NCI-H2171 (cell line): ENCODE measurements around the gene TPSD1.
"Not testable (repeated sequence)": the region's sequence is repeated elsewhere in the genome, so short reads cannot be mapped to it uniquely, and the experiment has no call there.

ENCODE experiments used
- DNase-seq: peaks from one replicate; lab custom pipeline; 2025; lab: John Stamatoyannopoulos, UW

Gene TPSD1

DNA sequence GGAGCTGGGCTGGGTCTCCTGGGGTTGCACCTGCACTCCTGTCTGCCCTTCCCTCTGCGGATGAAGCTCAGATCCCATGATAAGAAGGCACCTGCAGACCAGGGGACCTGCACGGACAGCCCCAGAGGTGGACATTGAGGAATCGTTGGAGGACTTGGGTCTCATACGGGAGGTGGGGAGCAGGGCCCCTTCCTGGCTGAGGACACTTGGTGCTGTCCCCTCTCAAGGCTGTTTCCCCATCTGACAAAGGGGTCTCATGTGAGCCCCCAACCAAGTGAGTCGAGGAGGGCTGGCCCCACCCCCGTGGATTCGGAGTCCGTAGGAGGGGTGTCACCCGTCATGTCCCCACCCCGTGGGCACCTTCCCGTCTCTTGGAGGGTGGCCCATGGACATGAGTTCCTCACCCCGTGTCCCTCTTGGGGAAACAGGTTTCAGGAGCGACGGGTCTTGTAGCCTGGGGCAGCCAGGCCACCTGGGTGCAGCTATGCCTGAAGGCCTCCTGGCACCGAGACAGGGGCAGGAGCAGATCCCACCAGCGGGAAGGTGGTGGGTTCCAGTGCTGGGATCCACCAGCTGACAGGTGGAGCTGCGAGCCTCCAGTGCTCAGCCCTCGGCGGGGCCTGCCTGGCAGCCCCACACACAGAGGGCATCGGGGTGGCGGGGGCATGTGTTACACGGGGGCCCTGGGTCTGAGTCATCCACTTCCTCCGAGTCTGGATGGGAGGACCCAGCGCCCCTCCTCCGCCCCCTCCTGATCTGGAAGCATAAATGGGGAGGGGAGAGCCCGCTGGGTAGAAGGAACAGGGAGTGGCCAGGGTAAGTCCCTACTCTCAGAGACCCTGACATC lies at the start of gene TPSD1:
Gene TPSD1 (plus strand): TSS at position 794 of the 847 bp plus-strand sequence. CDS start 212 bp downstream, outside the sequence.
- not testable (repeated sequence) for DNase-seq

DNA sequence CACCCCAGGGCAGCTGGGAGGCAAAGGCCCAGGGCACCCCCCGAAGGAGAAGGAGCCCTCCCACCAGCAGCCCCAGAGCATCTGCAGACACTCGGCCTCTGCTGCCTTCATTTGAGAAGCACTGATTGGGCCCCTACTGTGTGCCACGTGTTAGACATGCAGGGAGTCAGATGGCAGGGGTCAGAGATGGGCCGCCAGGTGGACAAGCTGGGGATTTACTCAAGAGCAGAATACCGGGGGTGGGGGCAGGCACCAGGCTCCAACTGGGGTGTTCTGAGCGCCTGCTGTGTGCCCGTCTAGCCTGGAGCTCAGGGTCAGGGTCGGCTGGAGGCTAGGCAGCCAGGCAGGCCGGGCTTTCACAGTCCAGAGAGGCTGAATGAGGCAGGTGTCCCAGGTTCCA lies 49.5 kb upstream of the TPSD1 start:
- DNase-seq: no peak

DNA sequence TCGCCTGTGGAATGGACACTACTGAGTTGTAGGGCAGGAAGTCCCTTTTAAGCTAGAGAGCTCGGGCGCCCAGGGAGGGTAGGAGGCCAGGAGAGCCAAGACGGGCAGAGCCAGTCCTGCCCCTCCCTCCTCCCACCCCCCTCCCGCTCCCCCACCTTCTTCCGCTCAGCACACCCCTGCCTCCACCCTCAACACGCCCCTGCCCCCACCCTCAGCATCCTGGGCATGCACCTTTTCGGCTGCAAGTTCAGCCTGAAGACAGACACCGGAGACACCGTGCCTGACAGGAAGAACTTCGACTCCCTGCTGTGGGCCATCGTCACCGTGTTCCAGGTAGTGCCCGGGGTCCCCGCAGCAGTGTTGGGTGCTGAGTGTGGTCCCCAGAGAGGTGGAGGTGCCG lies 49.1 kb upstream of the TPSD1 start:
- no peak for DNase-seq

DNA sequence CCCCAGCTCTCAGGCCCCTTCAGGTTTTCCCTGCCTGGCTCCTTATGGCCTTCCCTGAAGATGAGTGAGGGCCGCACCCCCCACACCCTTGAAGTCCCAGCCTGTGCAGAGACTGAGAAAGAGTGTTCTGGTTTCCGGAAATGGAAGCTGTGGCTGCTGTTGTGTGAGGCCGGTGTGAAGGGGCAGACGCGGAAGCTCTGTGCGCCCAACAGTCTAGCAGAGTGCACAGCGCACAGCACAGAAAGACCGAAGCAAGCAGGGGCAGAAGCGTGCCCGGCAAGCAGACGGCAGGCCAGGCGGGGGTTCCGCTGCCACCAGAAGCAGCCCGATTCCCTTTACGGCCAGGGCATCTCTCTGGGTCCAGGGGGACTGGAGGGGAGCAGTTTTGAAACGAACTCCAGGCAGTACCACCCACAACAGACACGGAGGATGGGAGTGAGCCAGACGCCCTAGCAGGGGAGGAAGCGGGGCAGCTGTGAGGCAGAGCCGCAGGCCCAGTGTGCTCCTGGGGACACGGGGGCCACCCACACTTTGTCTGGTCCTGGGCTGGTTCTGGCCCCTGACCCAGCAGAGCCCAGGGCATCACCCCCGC lies 47.5 kb upstream of the TPSD1 start:
- DNase-seq: no peak

DNA sequence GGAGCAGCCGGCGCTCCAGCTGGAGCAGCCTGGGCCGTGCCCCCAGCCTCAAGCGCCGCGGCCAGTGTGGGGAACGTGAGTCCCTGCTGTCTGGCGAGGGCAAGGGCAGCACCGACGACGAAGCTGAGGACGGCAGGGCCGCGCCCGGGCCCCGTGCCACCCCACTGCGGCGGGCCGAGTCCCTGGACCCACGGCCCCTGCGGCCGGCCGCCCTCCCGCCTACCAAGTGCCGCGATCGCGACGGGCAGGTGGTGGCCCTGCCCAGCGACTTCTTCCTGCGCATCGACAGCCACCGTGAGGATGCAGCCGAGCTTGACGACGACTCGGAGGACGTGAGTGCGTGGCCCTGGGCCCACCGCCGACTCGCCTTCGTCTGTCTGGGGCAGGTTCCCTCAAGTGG lies 46.8 kb upstream of the TPSD1 start:
- no peak for DNase-seq

DNA sequence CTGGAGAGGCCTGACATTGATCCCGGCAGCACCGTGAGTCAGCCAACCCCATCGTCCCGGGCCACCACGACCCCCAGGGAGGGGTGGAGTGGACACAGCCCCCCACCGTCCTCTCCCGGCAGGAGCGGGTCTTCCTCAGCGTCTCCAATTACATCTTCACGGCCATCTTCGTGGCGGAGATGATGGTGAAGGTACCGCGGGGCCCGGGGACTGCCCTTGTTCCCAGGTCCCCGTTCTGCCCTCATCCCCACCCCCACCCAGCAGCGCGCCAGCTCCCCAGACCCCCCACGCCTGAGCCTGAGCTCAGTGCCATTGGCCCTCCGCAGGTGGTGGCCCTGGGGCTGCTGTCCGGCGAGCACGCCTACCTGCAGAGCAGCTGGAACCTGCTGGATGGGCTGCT lies 45.4 kb upstream of the TPSD1 start:
- no peak for DNase-seq

DNA sequence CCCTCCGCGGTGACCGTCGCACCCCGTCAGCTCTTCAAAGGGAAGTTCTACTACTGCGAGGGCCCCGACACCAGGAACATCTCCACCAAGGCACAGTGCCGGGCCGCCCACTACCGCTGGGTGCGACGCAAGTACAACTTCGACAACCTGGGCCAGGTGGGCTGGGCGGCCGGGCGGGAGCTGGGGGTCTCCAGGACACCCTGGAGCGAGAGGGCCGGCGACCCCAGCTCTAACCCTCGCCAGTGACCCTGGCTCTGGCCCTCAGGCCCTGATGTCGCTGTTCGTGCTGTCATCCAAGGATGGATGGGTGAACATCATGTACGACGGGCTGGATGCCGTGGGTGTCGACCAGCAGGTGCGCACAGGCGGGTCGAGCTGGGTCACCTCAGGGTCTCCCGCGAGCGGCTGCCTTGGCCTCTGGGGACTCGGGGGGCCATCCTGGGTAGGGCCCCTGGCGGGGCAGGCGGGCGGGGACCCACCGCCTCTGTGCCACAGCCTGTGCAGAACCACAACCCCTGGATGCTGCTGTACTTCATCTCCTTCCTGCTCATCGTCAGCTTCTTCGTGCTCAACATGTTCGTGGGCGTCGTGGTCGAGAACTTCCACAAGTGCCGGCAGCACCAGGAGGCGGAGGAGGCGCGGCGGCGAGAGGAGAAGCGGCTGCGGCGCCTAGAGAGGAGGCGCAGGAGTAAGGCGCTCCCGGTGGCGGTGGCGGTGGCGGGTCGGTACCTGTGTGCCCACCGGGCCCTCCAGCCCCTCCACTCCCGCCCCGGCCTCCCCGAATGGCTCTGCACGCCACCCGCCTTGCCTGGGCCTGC lies 44.2 kb upstream of the TPSD1 start:
- DNase-seq: no peak

DNA sequence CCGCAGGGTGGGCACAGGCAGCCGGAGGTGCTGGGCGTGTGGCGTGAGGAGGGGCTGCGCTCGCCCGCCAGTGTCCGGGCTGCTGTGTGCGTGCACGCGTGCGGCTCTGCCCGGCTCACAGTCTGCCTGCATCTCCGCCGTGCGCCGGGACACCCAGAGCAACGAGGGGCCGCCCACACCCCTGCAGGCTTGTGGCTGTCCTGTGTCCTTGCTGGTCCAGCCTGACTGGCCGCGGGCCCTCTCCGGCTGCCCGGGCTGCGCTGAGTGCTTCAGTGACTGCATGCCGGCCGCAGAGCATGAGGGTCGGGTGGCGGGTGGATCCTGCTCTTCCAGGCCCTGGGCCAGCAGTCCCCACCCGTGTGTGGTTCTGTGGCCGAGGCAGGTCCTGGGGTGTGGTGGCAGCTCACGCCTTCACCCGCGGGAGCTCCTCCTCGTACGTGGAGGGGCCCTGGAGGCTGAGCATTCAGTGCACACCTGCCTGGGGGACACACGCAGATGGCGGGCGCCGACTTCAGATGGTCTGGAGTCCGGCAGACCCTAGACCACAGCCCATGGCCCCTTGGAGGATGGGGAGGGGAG lies 43.2 kb upstream of the TPSD1 start:
- DNase-seq: no peak

DNA sequence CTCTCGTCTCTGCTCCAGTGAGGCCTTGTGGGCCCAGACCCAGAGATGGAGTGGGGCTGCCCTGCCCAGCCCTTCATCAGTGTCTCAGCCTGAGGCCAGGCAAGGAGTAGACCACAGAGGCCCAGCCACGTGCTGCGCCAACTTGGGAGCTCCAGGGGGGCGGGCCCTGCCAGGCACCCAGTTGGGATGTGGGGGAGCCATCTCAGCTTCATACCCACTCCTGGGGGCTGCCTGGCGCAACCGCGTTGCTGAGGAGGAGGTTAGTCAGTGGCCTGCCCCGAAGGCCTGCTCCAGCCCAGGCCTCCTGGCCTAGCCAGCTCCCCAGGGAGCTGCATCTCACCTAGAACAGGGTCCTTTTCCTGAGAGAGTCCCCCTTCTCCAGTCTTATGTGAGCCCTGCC lies 42.6 kb upstream of the TPSD1 start:
- no peak for DNase-seq

DNA sequence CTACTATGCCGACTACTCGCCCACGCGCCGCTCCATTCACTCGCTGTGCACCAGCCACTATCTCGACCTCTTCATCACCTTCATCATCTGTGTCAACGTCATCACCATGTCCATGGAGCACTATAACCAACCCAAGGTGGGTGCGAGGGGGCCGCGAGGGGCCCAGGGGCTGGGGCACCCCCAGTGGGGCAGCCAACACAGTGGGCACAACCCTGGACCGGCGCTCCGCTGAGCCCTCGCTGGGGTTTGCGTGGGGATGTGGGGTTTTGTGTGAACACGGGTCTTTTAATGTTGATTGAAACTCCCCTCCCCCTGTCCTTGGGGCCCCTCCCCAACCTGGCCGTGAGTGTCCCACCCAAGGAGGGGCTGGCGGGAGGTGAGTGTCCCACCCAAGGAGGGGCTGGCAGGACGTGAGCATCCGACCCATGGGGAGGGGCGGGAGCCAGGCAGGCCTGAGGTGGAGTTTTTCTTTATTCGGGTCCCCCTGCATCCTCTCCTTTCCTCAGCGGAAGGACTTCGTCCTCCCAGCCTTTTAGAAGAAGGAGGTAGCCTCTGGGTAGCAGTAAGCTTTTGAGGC lies 42.0 kb upstream of the TPSD1 start:
- no peak for DNase-seq

DNA sequence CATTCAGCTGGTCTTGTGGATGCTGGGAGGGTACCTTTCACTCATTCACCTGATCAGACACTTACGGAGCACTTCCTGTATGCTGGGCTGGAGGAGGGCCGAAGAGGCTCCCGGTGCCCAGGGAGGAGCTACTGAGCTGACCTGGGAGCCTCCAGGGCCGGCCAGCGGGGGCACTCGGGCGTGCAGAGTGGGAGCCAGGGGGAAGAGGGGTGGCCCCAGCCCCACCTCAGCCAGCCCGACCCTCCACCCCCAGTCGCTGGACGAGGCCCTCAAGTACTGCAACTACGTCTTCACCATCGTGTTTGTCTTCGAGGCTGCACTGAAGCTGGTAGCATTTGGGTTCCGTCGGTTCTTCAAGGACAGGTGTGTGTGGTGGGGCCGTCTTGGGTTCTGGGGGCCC lies 41.1 kb upstream of the TPSD1 start:
- DNase-seq: no peak

DNA sequence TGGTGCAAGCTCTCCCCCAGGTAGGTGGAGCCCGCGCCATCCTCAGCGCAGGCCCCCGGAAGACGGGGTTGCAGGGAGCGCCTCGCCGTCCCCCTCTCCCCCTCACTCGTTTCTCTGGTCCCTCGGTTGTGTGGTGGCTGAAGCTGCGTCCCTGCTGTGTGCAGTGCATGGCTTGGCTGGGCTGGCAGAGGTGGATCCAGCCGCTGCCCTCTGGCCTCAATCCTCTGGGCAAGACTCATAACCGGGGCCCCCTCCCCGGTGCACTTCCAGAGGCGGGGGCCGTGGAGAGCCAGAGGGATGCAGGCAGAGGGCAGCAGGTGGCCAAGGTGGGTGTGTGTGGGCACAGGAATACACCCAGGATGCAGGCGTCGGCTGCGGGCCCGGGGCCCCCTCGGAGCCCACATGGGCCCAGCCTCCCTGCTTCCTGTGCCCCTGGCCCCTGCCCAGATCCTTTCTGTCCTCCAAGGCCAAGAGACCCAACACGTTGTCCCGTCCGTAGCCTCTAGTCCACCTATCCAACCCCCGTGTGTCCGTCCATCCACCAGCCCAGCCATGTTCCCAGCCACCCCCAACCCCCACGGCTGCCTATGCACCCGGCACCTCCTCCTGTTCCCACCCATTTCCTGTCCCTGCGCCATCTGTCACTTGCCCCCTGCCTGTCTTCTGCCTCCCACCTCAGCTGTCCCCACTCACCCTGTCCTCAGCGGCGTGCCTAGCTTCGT lies 40.1 kb upstream of the TPSD1 start:
- DNase-seq: no peak

DNA sequence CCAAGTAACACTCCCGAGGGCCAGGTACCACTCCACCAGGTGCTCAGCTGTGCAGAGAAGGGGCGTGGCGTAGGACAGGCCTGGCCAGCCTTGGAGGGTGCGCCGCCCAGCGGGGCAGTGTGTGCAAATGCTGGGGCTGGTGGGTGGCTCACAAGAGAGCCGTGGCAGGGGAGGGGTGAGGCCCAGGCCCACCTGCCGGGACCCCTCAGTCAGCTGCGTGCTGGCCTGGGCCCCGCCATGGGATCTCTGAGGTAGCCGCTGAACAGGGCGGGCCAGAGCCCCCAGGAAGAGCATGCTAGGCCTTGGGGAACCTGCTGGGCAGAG lies 39.6 kb upstream of the TPSD1 start:
- DNase-seq: no peak

DNA sequence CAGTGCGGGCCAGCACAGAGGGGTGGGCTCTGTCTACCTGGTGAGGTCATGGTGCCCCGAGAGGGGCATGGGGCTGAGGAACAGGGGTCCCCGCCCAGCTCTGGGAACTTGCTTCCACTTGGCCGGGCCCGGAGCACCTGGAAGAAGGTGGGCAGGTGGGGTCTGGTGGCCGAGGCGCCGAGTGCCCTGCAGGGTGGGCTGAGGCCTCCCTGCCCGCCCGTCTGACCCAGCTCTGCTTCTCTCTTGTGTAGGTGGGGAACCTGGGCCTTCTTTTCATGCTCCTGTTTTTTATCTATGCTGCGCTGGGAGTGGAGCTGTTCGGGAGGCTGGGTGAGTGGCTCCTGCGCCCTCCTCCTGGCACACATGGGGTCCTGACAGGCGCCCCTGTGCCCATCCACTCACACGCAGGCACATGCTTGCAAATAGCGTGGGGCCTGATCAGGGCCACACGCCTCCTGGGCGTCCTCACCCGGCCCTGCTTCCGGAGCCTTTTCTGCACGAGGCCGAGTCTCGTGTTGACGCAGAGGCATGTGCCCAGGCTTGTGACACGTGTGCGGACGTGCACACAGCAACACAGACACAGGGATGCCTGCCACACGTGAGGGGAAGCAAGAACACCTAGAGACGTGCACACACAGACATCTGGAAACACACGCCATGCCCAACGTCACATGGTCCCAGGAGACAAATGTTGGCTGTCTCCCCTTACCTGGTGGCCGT lies 39.0 kb upstream of the TPSD1 start:
- no peak for DNase-seq

DNA sequence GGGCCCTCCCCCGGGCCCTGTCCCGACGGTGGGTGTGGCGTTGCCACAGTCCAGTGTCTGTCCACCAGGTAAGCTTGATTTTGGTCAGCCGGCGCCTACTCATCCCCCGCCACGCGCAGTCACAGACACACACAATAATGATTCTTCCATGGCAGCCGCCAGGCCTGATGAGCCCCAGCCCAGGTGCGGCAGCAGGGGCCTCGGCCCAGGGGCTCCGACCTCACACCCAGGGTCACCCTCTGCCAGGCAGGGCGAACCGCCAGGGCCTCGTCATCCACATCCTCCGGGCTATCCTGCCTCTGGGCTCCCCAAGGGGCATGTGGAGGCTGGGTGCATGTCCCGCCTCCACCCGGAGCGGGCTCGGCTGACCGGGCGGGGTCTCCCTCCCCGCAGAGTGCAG lies 38.3 kb upstream of the TPSD1 start:
- no peak for DNase-seq

DNA sequence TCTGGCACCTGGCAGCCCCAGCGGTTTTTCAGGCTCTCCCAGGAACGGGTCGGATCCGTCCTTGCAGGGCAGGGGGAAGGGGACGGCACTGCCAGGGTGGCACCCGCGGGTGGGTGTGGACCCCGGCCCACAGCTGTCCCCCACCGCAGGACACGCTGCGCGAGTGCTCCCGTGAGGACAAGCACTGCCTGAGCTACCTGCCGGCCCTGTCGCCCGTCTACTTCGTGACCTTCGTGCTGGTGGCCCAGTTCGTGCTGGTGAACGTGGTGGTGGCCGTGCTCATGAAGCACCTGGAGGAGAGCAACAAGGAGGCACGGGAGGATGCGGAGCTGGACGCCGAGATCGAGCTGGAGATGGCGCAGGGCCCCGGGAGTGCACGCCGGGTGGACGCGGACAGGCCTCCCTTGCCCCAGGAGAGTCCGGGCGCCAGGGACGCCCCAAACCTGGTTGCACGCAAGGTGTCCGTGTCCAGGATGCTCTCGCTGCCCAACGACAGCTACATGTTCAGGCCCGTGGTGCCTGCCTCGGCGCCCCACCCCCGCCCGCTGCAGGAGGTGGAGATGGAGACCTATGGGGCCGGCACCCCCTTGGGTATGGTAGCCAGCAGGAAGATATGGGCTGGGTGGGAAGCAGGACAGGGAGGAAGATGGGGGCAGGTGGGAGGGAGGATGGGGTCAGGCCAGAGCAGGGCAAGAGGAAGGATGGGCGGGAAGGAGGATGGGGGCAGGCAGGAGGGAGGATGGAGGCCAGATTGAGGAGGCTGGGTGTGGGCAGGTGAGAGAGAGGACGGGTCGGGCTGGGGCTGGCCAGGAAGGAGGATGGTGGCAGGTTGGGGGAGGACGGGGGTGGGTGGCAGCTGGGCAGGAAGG lies 37.6 kb upstream of the TPSD1 start:
- DNase-seq: no peak

DNA sequence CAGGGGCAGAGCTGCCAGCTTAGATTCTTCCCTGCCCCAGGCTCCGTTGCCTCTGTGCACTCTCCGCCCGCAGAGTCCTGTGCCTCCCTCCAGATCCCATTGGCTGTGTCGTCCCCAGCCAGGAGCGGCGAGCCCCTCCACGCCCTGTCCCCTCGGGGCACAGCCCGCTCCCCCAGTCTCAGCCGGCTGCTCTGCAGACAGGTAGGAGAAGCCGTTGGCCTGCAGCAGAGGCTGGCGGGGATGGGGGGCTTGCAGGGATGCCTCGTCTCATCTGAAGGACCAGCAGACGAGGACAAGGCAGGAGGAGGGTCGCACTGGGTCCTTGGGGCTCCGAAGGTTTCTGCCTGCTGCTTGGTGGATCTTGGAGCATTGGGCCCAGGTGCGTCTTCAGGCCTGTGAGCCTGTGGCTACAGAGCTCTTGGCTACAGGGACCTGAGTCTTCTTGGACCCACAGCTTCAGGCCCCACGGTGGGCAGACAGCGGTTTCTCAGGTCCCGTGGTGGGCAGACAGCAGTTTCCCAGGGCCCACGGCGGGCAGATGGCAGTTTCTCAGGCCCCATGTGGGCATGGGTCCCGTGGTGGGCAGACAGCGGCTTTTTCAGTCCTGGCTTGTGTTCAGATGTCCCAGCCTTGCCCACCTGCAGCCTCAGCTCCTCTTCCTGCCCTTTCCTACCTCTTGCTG lies 36.8 kb upstream of the TPSD1 start:
- DNase-seq: no peak

DNA sequence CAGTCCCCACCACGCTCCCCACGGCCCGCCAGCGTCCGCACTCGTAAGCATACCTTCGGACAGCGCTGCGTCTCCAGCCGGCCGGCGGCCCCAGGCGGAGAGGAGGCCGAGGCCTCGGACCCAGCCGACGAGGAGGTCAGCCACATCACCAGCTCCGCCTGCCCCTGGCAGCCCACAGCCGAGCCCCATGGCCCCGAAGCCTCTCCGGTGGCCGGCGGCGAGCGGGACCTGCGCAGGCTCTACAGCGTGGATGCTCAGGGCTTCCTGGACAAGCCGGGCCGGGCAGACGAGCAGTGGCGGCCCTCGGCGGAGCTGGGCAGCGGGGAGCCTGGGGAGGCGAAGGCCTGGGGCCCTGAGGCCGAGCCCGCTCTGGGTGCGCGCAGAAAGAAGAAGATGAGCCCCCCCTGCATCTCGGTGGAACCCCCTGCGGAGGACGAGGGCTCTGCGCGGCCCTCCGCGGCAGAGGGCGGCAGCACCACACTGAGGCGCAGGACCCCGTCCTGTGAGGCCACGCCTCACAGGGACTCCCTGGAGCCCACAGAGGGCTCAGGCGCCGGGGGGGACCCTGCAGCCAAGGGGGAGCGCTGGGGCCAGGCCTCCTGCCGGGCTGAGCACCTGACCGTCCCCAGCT lies 35.7 kb upstream of the TPSD1 start:
- DNase-seq: no peak
